Vagina (tissue), 2 donors: Measurements from ENCODE around the gene HUNK.

Experiments used
- CTCF ChIP-seq, 3 experiments: fragments of 450-650 bp in 2 of 3; fragments of 200-600 bp in 1 of 3; sonication (generic) in 1 of 3; IDR thresholded peaks; one replicate each; pipeline ENCODE4 v1.5.1; 2017 to 2019; ENCODE audit warnings: antibody characterized with exemption in 3 of 3, mild to moderate bottlenecking in 2 of 3, moderate library complexity in 2 of 3
- POLR2A ChIP-seq, 2 donors: fragments of 450-650 bp; IDR thresholded peaks; one replicate each; pipeline ENCODE4 v1.6.1; 2017; ENCODE audit warnings: antibody characterized with exemption in 2 of 2, mild to moderate bottlenecking in 2 of 2, moderate library complexity in 2 of 2

DNA sequence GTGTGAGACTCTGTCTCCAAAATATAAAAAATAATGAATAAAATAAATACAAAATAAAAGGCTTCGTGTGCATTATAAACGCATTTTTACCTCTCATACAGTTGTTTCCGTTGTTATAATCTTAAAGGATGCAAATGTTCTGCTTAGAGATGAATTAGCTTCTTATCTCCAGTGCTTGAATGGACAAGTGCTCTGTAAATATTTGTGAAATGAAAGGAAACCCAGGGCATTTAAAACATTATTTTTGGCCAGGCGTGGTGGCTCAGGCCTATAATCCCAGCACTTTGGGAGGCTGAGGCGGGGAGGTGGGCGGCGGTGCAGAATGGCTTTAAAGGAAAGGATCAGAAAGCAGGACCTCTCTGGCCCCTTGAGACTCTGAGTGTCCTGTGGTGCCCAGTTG lies 94.5 kb downstream of the HUNK start:
- TF ChIP-seq CTCF (IDR thresholded peaks at IDR 0.05), result no peak
- TF ChIP-seq POLR2A (IDR thresholded peaks at IDR 0.05), result no peak
